Keratinocyte (primary cell): ENCODE measurements around the gene GRK5. TPM values are rescaled to one million over a fixed set of nuclear protein-coding genes. Genes with fewer than 3 reads are reported as not detected.

ENCODE experiments used
- DNase-seq: peaks from one replicate; pipeline ENCODE4 v3.0.0-alpha.2; 2011; ENCODE audit warnings: low read depth, missing footprints, low spot score
- FAIRE-seq: peaks from 2 replicates; lab custom pipeline; 2011; peaks lifted over from hg19 to GRCh38; lab: Jason Lieb, UNC
- H2AFZ ChIP-seq: 2 replicates; pipeline ENCODE4 v1.6.0; 2012; ENCODE audit warnings: low read length, control low read depth, inconsistent platforms; ENCODE audit not compliant: control insufficient read depth
- H3K27ac ChIP-seq: 2 replicates; pipeline ENCODE4 v1.5.1; 2011; ENCODE audit warnings: low read length; ENCODE audit not compliant: control insufficient read depth, insufficient read depth
- H3K27me3 ChIP-seq: 3 replicates; pipeline ENCODE4 v1.6.0; 2011; ENCODE audit warnings: low read length; ENCODE audit not compliant: control insufficient read depth, insufficient read depth; ENCODE audit errors: extremely low read depth
- H3K36me3 ChIP-seq, 2 experiments: 2 replicates in 1 of 2; 3 replicates in 1 of 2; pipeline ENCODE4 v1.5.1; 2011; ENCODE audit warnings: low read length in 2 of 2, mild to moderate bottlenecking in 1 of 2; ENCODE audit not compliant: control insufficient read depth in 2 of 2, insufficient read depth in 2 of 2; ENCODE audit errors: extremely low read depth in 1 of 2
- H3K4me1 ChIP-seq: 3 replicates; pipeline ENCODE4 v1.5.1; 2011; ENCODE audit warnings: low read length; ENCODE audit not compliant: control insufficient read depth, insufficient read depth; ENCODE audit errors: extremely low read depth
- H3K4me2 ChIP-seq: 3 replicates; pipeline ENCODE4 v1.6.0; 2011; ENCODE audit warnings: low read depth, low read length; ENCODE audit not compliant: control insufficient read depth, insufficient read depth; ENCODE audit errors: extremely low read depth
- H3K4me3 ChIP-seq, 3 experiments: fragments of 200-600 bp in 1 of 3; sonication (generic) in 1 of 3; 2 replicates in 2 of 3; 3 replicates in 1 of 3; pipeline ENCODE4 v1.5.1; 2011 to 2016; ENCODE audit warnings: low read length in 3 of 3, mild to moderate bottlenecking in 3 of 3, control low read depth in 2 of 3, inconsistent platforms in 1 of 3, low read depth in 1 of 3, mixed read lengths in 1 of 3, mixed run types in 1 of 3, moderate library complexity in 1 of 3; ENCODE audit not compliant: control insufficient read depth in 2 of 3, insufficient read depth in 2 of 3; ENCODE audit errors: extremely low read depth in 1 of 3
- H3K79me2 ChIP-seq: 2 replicates; pipeline ENCODE4 v1.6.0; 2012; ENCODE audit warnings: low read length; ENCODE audit not compliant: control insufficient read depth, insufficient read depth
- H3K9ac ChIP-seq: 3 replicates; pipeline ENCODE4 v1.6.0; 2011; ENCODE audit warnings: low read length; ENCODE audit not compliant: control insufficient read depth, insufficient read depth; ENCODE audit errors: extremely low read depth
- H3K9me1 ChIP-seq: 3 replicates; pipeline ENCODE4 v1.6.0; 2011; ENCODE audit warnings: low read length; ENCODE audit not compliant: control insufficient read depth, insufficient read depth; ENCODE audit errors: extremely low read depth
- H3K9me3 ChIP-seq: 2 replicates; pipeline ENCODE4 v1.5.1; 2012; ENCODE audit warnings: low read depth, low read length; ENCODE audit not compliant: control insufficient read depth
- H4K20me1 ChIP-seq: 3 replicates; pipeline ENCODE4 v1.6.0; 2011; ENCODE audit warnings: low read length; ENCODE audit not compliant: control insufficient read depth, insufficient read depth; ENCODE audit errors: extremely low read depth
- CTCF ChIP-seq, 3 experiments: IDR thresholded peaks in 1 of 3; conservative IDR thresholded peaks in 1 of 3; optimal IDR thresholded peaks in 1 of 3; 2 replicates in 2 of 3; 3 replicates in 1 of 3; pipeline versions ENCODE3 to v1.5.1; 2011; ENCODE audit warnings: low read length in 3 of 3, mild to moderate bottlenecking in 3 of 3, moderate library complexity in 2 of 3, control low read depth in 1 of 3, inconsistent platforms in 1 of 3; ENCODE audit not compliant: insufficient read depth in 2 of 3; ENCODE audit errors: extremely low read depth in 1 of 3
- EZH2 ChIP-seq: IDR thresholded peaks from one replicate; pipeline ENCODE4 v1.6.1; 2012; ENCODE audit warnings: inconsistent platforms, mild to moderate bottlenecking, low read length, moderate library complexity
- dilution Hi-C: fragments of 300-500 bp; cut with MboI; formaldehyde crosslinking; loops from one replicate; pipeline ENCODE4 v1.7.0; 2020; ENCODE audit warnings: low sequenced_read_pairs; ENCODE audit not compliant: extremely low pct_ligation_motif_present
- polyA plus RNA-seq, 5 experiments: library from polyadenylated mRNA; depleted of rRNA in 3 of 5; stranded (reverse) in 3 of 5; stranded (forward) in 1 of 5; unstranded in 1 of 5; fragments of >200 nt; gene quantifications; 1 replicate in 1 of 5; 2 replicates in 3 of 5; 3 replicates in 1 of 5; pipeline versions ENCODE4 v1.2.1 to v1.2.3, GENCODE V29; 2011 to 2012; ENCODE audit warnings: missing spikeins in 2 of 5, low read depth in 1 of 5, low replicate concordance in 1 of 5

Gene GRK5
- polyA plus RNA-seq, 1 donor (not counting 4 experiments of a cell fraction or from before 2014, with no cell fraction given) = 7.6 TPM

GRCh38 chr10:119308551-119309422, 101.4 kb downstream of the GRK5 start:
- Histone ChIP-seq H3K4me2 (no peak overlapping the region), H3K27ac (no peak overlapping the region), H3K79me2 (peaks cover 2% of the 10 kb centered on the region), H3K9me1 (peaks cover 2% of the 10 kb centered on the region), H3K4me3 (no peak overlapping the region), H2AFZ (no peak overlapping the region), H3K4me1 (peaks cover 43% of the 10 kb centered on the region), H4K20me1 (no peaks in the 10 kb centered on the region), H3K27me3 (no peaks in the 10 kb centered on the region), H3K36me3 (no peaks in the 10 kb centered on the region), H3K9me3 (no peaks in the 10 kb centered on the region), H3K9ac (no peak overlapping the region)
- no peak for FAIRE-seq
- no peak for DNase-seq
- TF ChIP-seq CTCF (optimal IDR thresholded peaks at IDR 0.05 in 1 of 3, IDR thresholded peaks at IDR 0.05 in 1 of 3, conservative IDR thresholded peaks at IDR 0.05 in 1 of 3; ENCODE audit: extremely low read depth in 1 of 3, insufficient read depth in 2 of 3, low read length in 3 of 3) = no peak
- no peak for TF ChIP-seq EZH2
- dilution Hi-C loops = no loop called here

- TF ChIP-seq EZH2 (no peak), CTCF (optimal IDR thresholded peaks at IDR 0.05 in 1 of 3, IDR thresholded peaks at IDR 0.05 in 1 of 3, conservative IDR thresholded peaks at IDR 0.05 in 1 of 3; ENCODE audit: extremely low read depth in 1 of 3, insufficient read depth in 2 of 3, low read length in 3 of 3) (no peak)
- peaks cover 37% of the 10 kb centered on the region for H3K4me1 ChIP-seq
- DNase-seq (no peak), FAIRE-seq (no peak)
- H3K9me3 ChIP-seq = no peaks in the 10 kb centered on the region
- H4K20me1 ChIP-seq = no peaks in the 10 kb centered on the region
- dilution Hi-C loops = no loop called here
- no peaks in the 10 kb centered on the region for H3K36me3 ChIP-seq
- no peak overlapping the region for H2AFZ ChIP-seq
- no peak overlapping the region for H3K9ac ChIP-seq
- peaks cover 2% of the 10 kb centered on the region for H3K79me2 ChIP-seq
- peaks cover 2% of the 10 kb centered on the region for H3K9me1 ChIP-seq
- H3K4me3 ChIP-seq = no peak overlapping the region
- H3K27ac ChIP-seq = no peak overlapping the region
- H3K4me2 ChIP-seq = no peak overlapping the region
- H3K27me3 ChIP-seq = no peaks in the 10 kb centered on the region
These were observed 102.0 kb downstream of the GRK5 start for GRCh38 chr10:119309423-119309770.
